ENCODE results near the gene CACNA1G.

Gene CACNA1G

GRCh38 chr17:50560185-50560824, at the start of gene CACNA1G:
CACNA1G (plus strand) TSS chr17:50560715; CDS start chr17:50561460, 745 bp downstream.
- peak; percentile 78 for DNase-seq

GRCh38 chr17:50511058-50511457, 49.5 kb upstream of the CACNA1G start:
- no peak for DNase-seq

DNA sequence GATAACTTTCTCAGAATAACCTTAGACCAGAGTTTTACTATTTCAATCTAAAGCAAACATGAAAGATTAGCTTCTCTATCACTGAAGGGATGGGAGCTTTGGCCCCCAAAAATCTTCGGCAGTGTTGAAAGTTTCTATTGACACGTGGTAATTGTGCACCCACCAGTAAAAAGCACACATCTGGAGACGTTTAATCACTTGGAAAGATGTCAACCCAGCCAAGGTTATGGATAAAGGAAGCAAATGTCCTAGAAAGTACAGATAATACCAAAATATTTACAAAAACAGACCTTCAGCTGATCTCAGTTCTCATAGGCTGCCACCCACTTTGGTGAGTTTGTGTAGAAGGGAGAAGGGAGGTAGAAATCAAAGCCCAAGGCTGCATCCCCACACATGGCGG, 47.0 kb upstream of the CACNA1G start:
- no peak for DNase-seq

- no peak for DNase-seq
These were observed 46.1 kb upstream of the CACNA1G start for GRCh38 chr17:50514388-50514787.

DNA sequence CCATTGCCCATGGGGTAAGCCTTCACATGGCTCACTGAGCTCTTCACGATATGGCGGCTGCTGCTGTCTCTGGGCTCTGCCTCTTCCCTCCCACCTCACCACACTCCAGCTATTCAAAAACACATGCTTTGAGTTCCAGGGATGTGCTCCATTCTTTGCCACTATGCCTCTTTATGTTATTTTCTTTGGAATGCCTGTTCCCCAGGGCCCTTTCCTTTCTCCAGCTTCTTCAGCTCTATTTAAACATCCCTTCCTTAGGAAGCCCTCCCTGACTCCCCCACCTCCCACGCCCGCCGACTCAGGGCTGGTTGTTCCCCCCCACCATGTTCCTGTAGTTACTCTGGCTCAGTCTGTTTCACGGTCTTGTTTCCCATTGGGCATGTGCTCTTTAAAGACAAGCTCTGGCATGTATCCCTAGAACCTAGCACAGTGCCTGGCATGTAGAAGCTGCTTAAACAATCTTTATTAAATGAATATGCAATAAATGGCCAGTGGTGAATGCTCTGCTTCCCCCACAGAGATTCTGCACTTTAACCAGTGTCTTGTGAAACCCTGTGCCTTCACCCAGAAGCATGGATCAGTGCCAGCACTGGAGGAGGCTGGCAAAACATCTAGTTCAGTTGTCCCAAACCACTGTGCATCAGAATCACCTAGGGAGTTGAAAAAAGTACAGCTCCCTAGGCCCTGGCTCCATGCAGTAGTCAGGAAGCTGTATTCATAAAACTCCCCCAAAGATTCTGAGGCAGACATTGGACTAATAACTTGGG, 45.4 kb upstream of the CACNA1G start:
- no peak for DNase-seq

DNA sequence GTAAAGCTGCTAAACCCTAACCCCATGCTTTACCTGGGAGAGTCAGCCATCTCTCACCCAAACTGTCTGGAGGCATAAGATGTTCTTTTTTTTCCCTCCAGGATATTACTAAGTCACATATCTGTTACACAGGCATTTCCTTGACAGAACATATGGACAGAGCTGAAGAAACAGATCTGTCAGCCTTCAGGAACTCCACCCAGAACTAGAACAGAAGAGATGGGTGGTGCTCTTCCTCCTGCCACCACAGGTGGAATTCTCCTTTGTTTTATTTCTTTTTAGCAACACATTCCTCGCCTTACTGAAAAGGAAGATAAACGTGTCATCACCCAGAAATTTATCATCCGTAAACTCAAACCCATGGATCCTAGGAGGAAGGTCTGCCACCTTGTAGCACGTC, 43.5 kb upstream of the CACNA1G start:
- DNase-seq: no peak

DNA sequence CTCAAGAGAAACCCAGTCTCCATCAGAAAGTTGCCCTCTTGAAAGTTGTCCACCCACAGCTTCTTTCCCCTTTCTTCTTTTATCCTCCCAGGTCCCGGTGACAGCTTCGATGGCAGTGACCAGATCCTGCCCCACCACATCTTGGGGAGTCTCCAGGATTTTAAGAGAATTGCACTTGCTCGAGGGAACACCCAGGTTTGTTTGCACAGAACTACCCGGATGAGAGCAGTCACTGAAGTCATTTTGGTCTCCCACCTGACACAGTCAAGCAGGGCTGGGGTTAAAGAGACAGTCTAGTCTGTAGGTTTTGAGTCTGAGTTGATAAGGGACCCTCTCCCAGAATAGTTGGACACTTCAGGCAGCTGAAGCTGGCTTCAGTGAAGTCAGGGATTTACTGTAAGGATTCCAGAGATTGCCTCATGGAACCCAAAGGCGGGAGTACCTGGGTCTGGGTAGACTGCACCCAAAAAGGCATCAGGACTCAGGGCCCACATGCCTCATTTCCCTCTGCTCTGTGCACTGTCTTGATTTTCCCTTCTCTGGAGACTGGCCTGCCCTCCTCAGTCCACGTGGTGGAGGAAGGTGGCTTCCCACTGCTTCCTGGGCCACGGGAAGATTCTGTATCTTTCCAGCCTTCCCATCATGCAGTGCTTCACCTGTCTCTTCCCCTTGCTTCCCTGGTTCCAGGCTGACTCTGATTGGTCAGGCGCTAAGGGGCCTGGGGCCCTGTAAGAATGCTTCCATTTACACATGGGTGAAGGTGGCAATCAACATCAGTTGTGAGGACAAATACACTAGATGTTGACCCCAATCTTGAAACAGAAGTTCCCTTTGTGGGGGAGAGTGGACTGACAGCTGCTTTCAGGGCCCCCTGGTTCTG, 42.8 kb upstream of the CACNA1G start:
- DNase-seq: no peak

DNA sequence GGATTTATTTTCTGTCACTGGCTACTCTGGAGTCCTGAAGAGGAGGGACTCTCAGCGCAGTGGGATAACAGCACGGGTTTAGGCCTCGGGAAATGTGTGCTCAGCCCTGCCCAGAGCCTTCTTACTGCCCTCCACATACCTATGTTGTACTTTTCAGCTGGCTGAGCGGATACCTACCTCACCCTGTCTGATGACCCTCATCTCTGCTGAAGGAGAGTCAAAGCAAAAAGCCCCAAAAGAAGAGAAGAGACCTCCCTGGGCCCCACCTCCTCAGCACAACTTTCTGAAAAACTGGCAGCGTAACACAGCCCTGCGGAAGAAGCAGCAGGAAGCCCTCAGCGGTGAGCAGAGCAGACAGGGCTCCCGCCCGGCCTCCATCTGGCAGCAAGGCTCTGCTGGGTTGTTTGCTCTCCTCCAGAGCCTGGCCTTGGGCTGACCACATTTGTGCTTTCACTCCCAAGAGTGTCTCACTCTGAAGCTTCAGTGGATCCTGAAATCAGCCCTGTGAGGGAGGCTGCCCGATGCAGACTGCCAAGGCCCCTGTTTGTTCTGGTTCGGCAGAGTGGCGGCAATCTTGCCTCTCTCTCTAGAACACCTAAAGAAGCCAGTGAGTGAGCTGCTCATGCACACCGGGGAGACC, 42.0 kb upstream of the CACNA1G start:
- no peak for DNase-seq

DNA sequence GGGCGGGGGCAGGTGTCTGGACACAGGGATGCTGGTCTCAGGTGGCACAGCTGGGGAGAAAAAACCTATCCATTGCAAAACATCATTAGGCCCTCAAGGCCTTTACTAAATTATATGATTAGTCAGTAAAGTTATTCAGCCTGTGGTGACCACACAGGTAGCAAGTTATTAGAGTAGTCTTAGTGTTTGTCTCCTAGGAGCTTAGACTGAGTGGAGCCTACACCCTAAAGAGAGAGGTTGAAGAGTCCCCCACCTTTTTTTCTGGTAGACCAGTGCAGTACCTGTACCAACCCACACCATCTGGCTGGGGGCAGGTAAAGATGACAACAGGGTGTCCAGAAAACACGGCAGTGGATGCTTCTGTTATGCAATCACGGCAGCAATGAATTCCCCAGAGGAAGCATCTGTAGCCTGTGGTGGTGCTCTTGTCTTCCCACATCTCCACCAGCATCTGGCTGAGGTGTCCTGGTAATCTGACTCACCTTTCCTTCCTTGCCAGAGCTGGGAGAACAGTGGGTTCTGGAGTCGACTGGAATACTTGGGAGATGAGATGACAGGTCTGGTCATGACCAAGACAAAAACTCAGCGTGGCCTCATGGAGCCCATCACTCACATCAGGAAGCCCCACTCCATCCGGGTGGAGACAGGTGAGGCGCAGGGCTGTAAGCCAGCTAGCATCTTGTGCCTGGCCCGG, 41.2 kb upstream of the CACNA1G start:
- DNase-seq: no peak

- DNase-seq: no peak
These were observed 40.0 kb upstream of the CACNA1G start for GRCh38 chr17:50520483-50520882.

GRCh38 chr17:50521514-50521913, 39.0 kb upstream of the CACNA1G start:
- no peak for DNase-seq

- DNase-seq: no peak
These were observed 37.7 kb upstream of the CACNA1G start for GRCh38 chr17:50522766-50523165.

- DNase-seq: no peak
These were observed 37.3 kb upstream of the CACNA1G start for GRCh38 chr17:50523208-50523607.

- DNase-seq: no peak
These were observed 35.7 kb upstream of the CACNA1G start for GRCh38 chr17:50524838-50525237.

GRCh38 chr17:50527155-50527762, 33.3 kb upstream of the CACNA1G start:
- no peak for DNase-seq

DNA sequence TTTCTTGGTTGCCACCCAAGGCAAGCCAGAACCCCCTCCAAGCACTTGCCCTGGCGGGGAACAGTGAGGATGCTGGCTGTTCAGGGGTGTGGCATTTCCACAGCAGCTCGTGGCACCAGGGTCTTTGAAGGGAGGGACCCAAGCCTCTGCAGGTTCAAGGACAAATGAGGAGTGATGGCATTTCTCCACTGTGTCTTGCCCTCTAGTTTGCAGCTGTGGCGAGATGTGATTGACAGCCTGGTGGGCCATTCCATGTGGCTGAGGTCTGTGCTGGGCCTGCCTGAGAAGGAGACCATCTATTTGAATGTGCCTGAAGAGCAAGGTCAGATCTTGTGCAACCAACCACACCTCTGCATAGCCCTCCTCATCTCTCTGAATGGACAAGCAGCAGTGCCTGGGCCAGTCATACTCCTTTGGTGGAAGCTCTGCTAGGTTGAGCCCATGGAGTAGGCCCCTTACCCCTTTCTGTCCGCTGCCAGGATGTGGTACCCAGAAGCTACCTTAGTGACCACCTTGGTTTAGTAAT, 32.5 kb upstream of the CACNA1G start:
- DNase-seq: no peak

DNA sequence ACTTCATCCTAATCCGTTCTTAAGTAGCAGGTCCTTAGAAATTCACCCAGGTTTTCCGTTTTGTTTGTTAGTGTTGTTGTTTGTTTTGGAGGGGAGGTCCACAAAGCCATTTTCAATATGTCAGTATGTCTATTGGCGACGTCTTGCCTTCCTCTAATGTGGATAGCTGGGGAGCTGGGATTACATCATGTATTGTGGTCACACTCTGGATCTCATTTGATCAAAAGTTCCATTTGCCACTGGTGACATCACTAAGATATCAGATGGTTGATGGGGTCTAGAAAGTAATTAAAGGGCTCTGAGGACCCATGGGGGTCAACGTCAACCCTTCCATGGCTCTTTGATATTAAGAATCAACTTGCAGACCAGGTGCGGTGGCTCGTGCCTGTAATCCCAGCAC, 30.7 kb upstream of the CACNA1G start:
- no peak for DNase-seq

DNA sequence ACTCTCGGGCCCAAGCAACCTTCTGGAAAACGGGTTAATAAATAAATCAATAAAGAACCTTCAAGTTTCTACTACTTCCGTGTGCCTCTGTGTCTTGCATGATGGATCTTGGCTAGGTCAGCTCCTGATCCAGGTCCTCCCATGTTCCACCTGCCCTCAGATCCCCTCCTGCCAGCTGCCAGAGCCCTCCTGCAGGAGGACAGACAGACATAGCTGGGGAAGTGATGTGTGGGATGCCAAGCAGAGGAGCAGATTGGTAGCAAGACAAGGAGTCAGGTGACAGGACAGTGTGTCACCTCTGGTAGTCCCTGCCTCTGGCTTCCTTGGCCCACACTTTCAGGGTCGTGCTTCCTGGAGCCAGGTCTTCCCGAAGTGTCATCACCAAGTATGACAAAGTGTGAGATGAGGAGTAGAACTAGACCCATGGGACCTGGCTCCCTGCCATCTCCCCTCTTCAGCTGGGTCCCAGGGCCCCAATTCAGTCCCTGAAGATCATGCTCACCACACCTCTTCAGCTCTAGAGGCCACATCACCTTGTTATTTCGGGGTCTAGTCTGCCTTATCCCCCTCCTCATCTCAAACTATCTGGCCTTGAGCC, 29.0 kb upstream of the CACNA1G start:
- peak; percentile 39 for DNase-seq

- no peak for DNase-seq
These were observed 28.0 kb upstream of the CACNA1G start, which contains the start of gene EPN3 for GRCh38 chr17:50532452-50533024. EPN3 (plus strand) TSS chr17:50532735; CDS start chr17:50536557, 3,822 bp downstream.

DNA sequence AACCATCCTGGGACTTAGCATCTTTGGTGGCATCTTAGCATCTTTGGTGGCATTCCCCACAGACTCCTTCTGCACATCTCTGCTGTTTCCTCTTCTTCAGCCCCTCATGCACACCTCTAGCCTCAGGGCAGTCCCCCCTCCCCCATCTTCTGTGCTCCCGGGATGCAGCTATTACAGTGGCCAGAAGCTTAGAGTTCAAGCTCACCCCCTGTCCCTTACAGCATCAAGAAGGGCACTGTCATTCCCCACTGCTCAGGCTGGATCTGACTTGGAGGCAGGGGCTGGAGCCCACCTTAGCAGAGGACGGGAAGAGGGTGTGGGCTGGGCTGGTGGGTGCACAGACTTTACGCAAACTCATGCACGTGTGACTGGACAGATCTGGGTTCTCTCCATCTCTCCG, 27.3 kb upstream of the CACNA1G start:
- no peak for DNase-seq

GRCh38 chr17:50533720-50534148, 26.8 kb upstream of the CACNA1G start:
- peak; percentile 93 for DNase-seq
